ENCODE data around the gene ARFIP1. TPM values are rescaled to one million over a fixed set of nuclear protein-coding genes. Genes with fewer than 3 reads are reported as not detected.
A peak's percentile ranks its signal among the peaks of the same experiment; 100 is the strongest.
"Not testable (repeated sequence)": the region's sequence is repeated elsewhere in the genome, so short reads cannot be mapped to it uniquely, and the experiment has no call there.

ARFIP1 gene
- total RNA-seq = 10 to 100 TPM in 1 of 2 donors, 1 to 10 TPM in 1; 9.0 to 12.1 TPM

DNA sequence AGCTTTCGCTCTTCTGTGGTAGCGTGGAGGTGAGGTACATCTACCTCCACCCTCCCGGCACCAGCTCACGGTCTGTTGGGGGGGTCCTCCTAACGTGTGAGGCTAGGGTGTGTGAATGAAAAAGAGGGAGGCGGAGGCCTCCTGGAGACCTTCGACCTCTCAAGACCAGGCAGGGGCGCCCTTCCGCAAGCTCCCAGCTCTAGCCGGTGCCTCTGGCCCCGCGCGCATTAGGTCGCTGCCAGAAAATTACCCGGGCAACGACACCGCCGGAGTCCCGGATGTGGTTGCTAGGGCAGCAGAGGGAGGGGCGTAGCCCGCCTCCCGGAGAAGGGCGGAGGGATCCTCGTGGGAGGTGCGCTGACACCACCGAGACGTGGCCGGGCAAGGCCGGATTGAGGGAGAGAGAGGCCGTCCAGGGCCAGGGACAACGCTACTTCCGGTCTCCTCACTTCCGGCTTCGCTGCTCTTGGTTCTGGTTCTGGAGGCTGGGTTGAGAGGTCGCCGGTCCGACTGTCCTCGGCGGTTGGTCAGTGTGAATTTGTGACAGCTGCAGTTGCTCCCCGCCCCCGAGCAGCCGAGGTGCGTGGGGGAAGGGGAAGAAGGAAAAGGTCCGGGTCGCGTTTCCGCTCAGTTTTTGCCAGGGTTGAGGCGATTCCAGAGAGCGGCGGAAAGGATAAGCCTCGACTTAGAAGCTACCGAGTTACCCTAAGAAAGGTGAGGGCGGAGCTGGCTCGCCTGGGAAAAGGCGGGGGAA lies at the start of gene ARFIP1, which contains the start of gene TIGD4:
TSS of gene ARFIP1 (plus strand) at position 442 of the 754 bp plus-strand sequence. CDS start 49,680 bp downstream, outside the sequence.
TSS of gene TIGD4 (minus strand) at position 218 of the 754 bp plus-strand sequence. CDS start 8,726 bp downstream, outside the sequence.
- Mint-ChIP-seq H3K9me3 (no peaks in the 10 kb centered on the region), H3K36me3 (peaks cover 0 to 16% of the 10 kb centered on the region in 2 donors), H3K27ac (peak within 1 kb of the TSS; percentile 93 to 98)
- peak; percentile 93 to 96 for DNase-seq (ENCODE audit: low spot score in 2 of 2)
- ATAC-seq = peak; percentile 95

DNA sequence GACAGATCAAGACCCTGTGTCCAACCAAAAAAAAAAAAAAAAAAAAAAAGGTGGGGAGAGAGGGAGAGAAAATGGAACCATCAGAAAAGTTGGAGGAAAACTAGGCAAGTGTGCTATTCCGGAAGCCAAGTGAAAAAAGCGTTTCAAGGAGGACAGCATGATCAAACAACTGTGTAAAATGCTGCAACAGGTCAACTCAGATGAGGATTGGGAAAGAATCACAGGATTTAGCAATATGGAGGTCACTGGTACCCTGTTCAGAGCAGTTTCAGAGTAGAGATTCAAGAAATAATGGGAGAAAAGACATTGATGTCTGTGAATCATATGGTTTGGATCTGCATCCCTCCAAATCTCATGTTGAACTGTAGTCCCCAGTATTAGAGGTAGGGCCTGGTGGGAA lies 47.8 kb upstream of the ARFIP1 start:
- ATAC-seq = no peak
- H3K27ac Mint-ChIP-seq = no peak overlapping the region
- DNase-seq (ENCODE audit: low spot score in 2 of 2) = no peak
- H3K36me3 Mint-ChIP-seq = no peaks in the 10 kb centered on the region
- H3K9me3 Mint-ChIP-seq = no peaks in the 10 kb centered on the region

DNA sequence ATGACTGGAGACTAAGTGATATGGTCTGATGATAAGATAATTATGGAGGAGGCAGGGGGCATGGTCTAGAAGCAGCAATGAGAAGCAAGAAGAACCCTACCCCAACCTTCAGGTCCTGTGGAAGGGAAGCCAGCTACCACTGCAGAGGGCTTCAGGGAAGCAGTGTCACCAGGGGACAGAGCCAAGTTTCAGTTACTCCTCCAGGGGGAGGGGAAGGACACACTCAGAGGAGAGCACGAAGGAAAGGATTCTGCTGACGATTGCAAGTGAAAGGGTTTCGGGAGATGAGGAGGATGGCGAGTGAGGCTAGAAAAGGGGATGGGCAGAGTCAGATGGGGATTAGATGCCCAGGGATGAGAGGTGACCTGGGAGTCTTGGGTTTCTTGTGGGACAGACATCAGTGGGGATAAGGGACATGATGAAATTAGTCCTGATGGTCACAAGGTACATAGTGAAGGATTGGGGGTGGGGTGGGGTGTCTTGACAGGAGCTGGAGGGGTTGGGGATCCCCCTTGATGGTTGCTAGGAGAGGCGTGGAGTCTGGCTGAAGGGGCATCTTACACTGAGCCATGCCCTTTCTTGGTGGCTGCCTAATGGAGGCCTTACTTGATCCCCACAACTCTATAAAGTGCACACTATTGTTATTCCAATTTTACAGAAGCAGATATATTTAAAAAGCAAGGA lies 45.6 kb upstream of the ARFIP1 start:
- DNase-seq (ENCODE audit: low spot score in 2 of 2) (no peak), ATAC-seq (no peak)
- Mint-ChIP-seq H3K27ac (no peak overlapping the region), H3K9me3 (no peaks in the 10 kb centered on the region), H3K36me3 (no peaks in the 10 kb centered on the region)

DNA sequence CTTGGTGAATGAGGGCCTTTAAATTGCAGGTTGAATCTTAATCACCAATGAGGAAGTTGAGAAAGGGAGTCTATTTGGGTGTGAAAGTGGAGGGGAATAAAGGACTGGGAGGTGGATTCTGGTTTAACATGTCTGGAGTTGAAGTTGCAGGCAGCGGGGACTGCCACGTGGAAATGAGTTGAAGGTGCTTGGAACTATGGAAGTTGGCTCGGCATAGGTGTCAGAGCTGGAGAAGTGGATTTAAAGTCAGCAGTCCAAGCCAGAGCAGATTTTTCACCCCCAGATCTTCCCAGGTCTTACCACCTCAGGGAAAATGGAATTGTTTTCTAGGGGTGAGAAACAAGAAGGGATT lies 45.1 kb upstream of the ARFIP1 start:
- DNase-seq (ENCODE audit: low spot score in 2 of 2) = no peak
- Mint-ChIP-seq H3K9me3 (no peaks in the 10 kb centered on the region), H3K36me3 (no peaks in the 10 kb centered on the region), H3K27ac (no peak overlapping the region)
- ATAC-seq = no peak

- Mint-ChIP-seq H3K36me3 (no peaks in the 10 kb centered on the region), H3K27ac (no peak overlapping the region), H3K9me3 (no peaks in the 10 kb centered on the region)
- no peak for DNase-seq (ENCODE audit: low spot score in 2 of 2)
- ATAC-seq = no peak
Measured at GRCh38 chr4:152735396-152735859, 44.3 kb upstream of the ARFIP1 start.

GRCh38 chr4:152735906-152736305 lies 43.8 kb upstream of the ARFIP1 start:
- Mint-ChIP-seq H3K36me3 (no peaks in the 10 kb centered on the region), H3K27ac (no peak overlapping the region), H3K9me3 (no peaks in the 10 kb centered on the region)
- DNase-seq (ENCODE audit: low spot score in 2 of 2) = no peak
- no peak for ATAC-seq

GRCh38 chr4:152738827-152739226 lies 40.9 kb upstream of the ARFIP1 start:
- no peaks in the 10 kb centered on the region for H3K36me3 Mint-ChIP-seq

GRCh38 chr4:152747444-152747843 lies 32.3 kb upstream of the ARFIP1 start:
- DNase-seq (ENCODE audit: low spot score in 2 of 2) (no peak), ATAC-seq (no peak)
- H3K9me3 Mint-ChIP-seq = no peaks in the 10 kb centered on the region
- H3K36me3 Mint-ChIP-seq = no peaks in the 10 kb centered on the region
- no peak overlapping the region for H3K27ac Mint-ChIP-seq

More at GRCh38 chr4:152738827-152739226, 40.9 kb upstream of the ARFIP1 start:
- ATAC-seq (no peak), DNase-seq (ENCODE audit: low spot score in 2 of 2) (no peak)
- no peaks in the 10 kb centered on the region for H3K9me3 Mint-ChIP-seq
- H3K27ac Mint-ChIP-seq = no peak overlapping the region

GRCh38 chr4:152748619-152749018 lies 31.1 kb upstream of the ARFIP1 start:
- no peak for DNase-seq (ENCODE audit: low spot score in 2 of 2)
- no peaks in the 10 kb centered on the region for H3K36me3 Mint-ChIP-seq
- no peak for ATAC-seq
- no peak overlapping the region for H3K27ac Mint-ChIP-seq
- no peaks in the 10 kb centered on the region for H3K9me3 Mint-ChIP-seq

DNA sequence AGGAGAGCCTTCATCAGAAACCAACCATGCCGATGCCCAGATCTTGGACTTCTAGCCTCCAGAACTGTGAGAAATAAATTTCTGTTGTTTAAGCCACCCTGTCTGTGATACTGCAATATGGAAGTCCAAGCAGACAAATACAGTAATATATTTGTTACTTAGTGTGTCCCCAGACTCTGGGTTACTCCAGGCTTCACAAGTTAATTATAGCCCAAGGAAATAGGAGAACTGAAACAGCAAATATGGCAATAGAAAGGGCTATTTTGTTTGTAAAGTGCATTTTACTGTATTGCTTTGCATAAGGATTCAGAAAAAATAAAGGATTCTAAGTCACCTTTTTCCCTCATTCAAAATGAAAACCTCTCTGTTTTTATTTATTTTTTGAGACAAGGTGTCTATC lies 16.0 kb upstream of the ARFIP1 start:
- H3K36me3 Mint-ChIP-seq = no peaks in the 10 kb centered on the region
- H3K9me3 Mint-ChIP-seq = no peaks in the 10 kb centered on the region
- ATAC-seq (no peak), DNase-seq (ENCODE audit: low spot score in 2 of 2) (no peak)
- H3K27ac Mint-ChIP-seq = no peak overlapping the region

- H3K9me3 Mint-ChIP-seq; H3K36me3 Mint-ChIP-seq; DNase-seq (ENCODE audit: low spot score in 2 of 2); H3K27ac Mint-ChIP-seq; ATAC-seq: not testable (repeated sequence)
Measured at GRCh38 chr4:152765069-152765737, 14.6 kb upstream of the ARFIP1 start.

DNA sequence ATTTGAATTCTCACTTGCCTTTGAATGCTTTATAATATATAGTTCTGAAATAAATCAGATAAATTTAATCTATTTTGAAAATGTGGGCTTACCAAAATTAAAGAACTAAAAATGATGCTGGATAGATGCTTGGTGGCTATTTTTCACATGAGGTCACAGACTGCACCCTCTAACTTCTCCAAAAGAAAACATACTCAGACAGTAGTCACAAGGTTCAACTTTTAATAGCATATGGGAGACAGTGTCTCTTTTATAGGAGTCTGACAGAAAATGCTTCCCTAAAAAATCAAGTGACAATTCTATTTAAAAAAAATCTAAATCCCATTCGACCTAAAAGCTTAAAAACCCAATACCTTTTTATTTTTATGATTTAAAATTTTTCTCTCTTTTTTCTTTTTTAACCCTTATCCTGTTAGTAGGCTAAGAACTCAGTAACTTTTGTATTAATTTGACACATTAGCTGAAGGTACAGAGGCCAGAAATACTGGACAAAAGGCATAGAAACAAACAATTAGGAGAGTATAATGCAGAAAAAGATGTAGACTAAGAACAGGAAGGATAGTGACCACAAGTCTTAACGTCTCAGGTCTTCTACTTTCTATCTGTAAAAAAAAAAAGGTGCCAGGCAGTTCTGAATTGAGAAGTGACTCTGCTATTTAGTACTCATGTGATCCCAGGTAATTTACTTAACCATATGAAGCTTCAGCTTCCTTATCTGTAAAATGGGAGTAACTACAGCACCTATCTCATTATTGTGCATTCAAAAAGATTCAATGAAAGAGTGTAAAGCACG lies 7.8 kb upstream of the ARFIP1 start:
- no peaks in the 10 kb centered on the region for H3K36me3 Mint-ChIP-seq
- no peak for DNase-seq (ENCODE audit: low spot score in 2 of 2)
- no peaks in the 10 kb centered on the region for H3K9me3 Mint-ChIP-seq
- peak in 1 of 2 donors; percentile 63 for ATAC-seq
- no peak overlapping the region for H3K27ac Mint-ChIP-seq

DNA sequence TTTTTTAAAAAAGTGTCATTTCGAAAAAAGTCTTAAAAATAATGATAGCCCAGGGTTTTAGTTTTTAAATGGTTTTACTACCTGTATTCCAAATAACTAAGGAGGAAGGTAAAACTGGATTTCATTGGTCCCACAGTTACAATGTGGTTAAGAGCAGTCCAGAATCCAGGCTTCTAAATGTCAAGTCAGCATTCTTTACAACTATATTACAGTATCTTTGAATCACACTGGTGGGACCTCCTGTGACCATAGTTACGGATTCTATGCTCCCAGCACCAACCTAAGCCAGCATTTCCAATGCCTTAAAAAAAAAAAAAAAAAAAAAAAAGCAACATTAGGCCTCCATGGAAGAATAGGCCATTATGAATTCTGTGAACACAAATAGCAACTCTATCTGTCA lies 6.4 kb upstream of the ARFIP1 start:
- DNase-seq (ENCODE audit: low spot score in 2 of 2) (no peak), ATAC-seq (no peak)
- no peak overlapping the region for H3K27ac Mint-ChIP-seq
- H3K36me3 Mint-ChIP-seq = no peaks in the 10 kb centered on the region
- H3K9me3 Mint-ChIP-seq = no peaks in the 10 kb centered on the region

DNA sequence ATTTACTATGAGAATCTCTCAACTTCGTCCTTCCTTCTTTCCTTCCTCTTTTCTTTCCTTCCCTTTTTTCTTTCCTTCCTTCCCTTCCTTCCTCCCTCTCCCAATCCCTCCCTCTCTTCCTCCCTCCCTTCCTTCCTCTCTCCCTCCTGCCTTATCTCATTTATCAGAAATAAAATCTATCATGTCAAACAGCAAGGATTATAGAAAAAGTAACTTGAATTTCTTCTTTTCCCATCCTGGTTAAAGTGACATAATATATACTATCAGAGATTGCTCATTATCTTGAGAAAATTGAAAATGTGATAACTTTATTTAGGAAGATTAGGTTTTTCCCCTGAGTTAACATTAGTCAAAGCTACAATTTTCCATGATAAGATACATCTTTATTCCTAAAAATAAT lies 5.8 kb upstream of the ARFIP1 start:
- H3K36me3 Mint-ChIP-seq = peaks cover 0 to 4% of the 10 kb centered on the region in 2 donors
- ATAC-seq (no peak), DNase-seq (ENCODE audit: low spot score in 2 of 2) (no peak)
- H3K27ac Mint-ChIP-seq = no peak overlapping the region
- no peaks in the 10 kb centered on the region for H3K9me3 Mint-ChIP-seq

- Mint-ChIP-seq H3K27ac (no peak overlapping the region), H3K9me3 (no peaks in the 10 kb centered on the region), H3K36me3 (peaks cover 0 to 16% of the 10 kb centered on the region in 2 donors)
- no peak for ATAC-seq
- DNase-seq (ENCODE audit: low spot score in 2 of 2) = no peak
Measured at GRCh38 chr4:152776352-152776751, 3.4 kb upstream of the ARFIP1 start.

- H3K27ac Mint-ChIP-seq = no peak overlapping the region
- no peaks in the 10 kb centered on the region for H3K9me3 Mint-ChIP-seq
- H3K36me3 Mint-ChIP-seq = peaks cover 0 to 16% of the 10 kb centered on the region in 2 donors
- no peak for ATAC-seq
- no peak for DNase-seq (ENCODE audit: low spot score in 2 of 2)
Measured at GRCh38 chr4:152777488-152777887, 2.3 kb upstream of the ARFIP1 start.

All from activated naive CD4-positive, alpha-beta T cell treated with anti-CD3 and anti-CD28 coated beads, Interleukin-2, amount 50 U/mL, for 72 hours (primary cell).